Keratinocyte (primary cell): ENCODE results near the gene SRP68. TPM values are rescaled to one million over a fixed set of nuclear protein-coding genes. Genes with fewer than 3 reads are reported as not detected.

Experiments used
- DNase-seq: peaks from one replicate; pipeline ENCODE4 v3.0.0-alpha.2; 2011; ENCODE audit warnings: low read depth, missing footprints, low spot score
- FAIRE-seq: peaks from 2 replicates; lab custom pipeline; 2011; peaks lifted over from hg19 to GRCh38; lab: Jason Lieb, UNC
- H2AFZ ChIP-seq: 2 replicates; pipeline ENCODE4 v1.6.0; 2012; ENCODE audit warnings: low read length, control low read depth, inconsistent platforms; ENCODE audit not compliant: control insufficient read depth
- H3K27ac ChIP-seq: 2 replicates; pipeline ENCODE4 v1.5.1; 2011; ENCODE audit warnings: low read length; ENCODE audit not compliant: control insufficient read depth, insufficient read depth
- H3K27me3 ChIP-seq: 3 replicates; pipeline ENCODE4 v1.6.0; 2011; ENCODE audit warnings: low read length; ENCODE audit not compliant: control insufficient read depth, insufficient read depth; ENCODE audit errors: extremely low read depth
- H3K36me3 ChIP-seq, 2 experiments: 2 replicates in 1 of 2; 3 replicates in 1 of 2; pipeline ENCODE4 v1.5.1; 2011; ENCODE audit warnings: low read length in 2 of 2, mild to moderate bottlenecking in 1 of 2; ENCODE audit not compliant: control insufficient read depth in 2 of 2, insufficient read depth in 2 of 2; ENCODE audit errors: extremely low read depth in 1 of 2
- H3K4me1 ChIP-seq: 3 replicates; pipeline ENCODE4 v1.5.1; 2011; ENCODE audit warnings: low read length; ENCODE audit not compliant: control insufficient read depth, insufficient read depth; ENCODE audit errors: extremely low read depth
- H3K4me2 ChIP-seq: 3 replicates; pipeline ENCODE4 v1.6.0; 2011; ENCODE audit warnings: low read depth, low read length; ENCODE audit not compliant: control insufficient read depth, insufficient read depth; ENCODE audit errors: extremely low read depth
- H3K4me3 ChIP-seq, 3 experiments: fragments of 200-600 bp in 1 of 3; sonication (generic) in 1 of 3; 2 replicates in 2 of 3; 3 replicates in 1 of 3; pipeline ENCODE4 v1.5.1; 2011 to 2016; ENCODE audit warnings: low read length in 3 of 3, mild to moderate bottlenecking in 3 of 3, control low read depth in 2 of 3, inconsistent platforms in 1 of 3, low read depth in 1 of 3, mixed read lengths in 1 of 3, mixed run types in 1 of 3, moderate library complexity in 1 of 3; ENCODE audit not compliant: control insufficient read depth in 2 of 3, insufficient read depth in 2 of 3; ENCODE audit errors: extremely low read depth in 1 of 3
- H3K79me2 ChIP-seq: 2 replicates; pipeline ENCODE4 v1.6.0; 2012; ENCODE audit warnings: low read length; ENCODE audit not compliant: control insufficient read depth, insufficient read depth
- H3K9ac ChIP-seq: 3 replicates; pipeline ENCODE4 v1.6.0; 2011; ENCODE audit warnings: low read length; ENCODE audit not compliant: control insufficient read depth, insufficient read depth; ENCODE audit errors: extremely low read depth
- H3K9me1 ChIP-seq: 3 replicates; pipeline ENCODE4 v1.6.0; 2011; ENCODE audit warnings: low read length; ENCODE audit not compliant: control insufficient read depth, insufficient read depth; ENCODE audit errors: extremely low read depth
- H3K9me3 ChIP-seq: 2 replicates; pipeline ENCODE4 v1.5.1; 2012; ENCODE audit warnings: low read depth, low read length; ENCODE audit not compliant: control insufficient read depth
- H4K20me1 ChIP-seq: 3 replicates; pipeline ENCODE4 v1.6.0; 2011; ENCODE audit warnings: low read length; ENCODE audit not compliant: control insufficient read depth, insufficient read depth; ENCODE audit errors: extremely low read depth
- CTCF ChIP-seq, 3 experiments: IDR thresholded peaks in 1 of 3; conservative IDR thresholded peaks in 1 of 3; optimal IDR thresholded peaks in 1 of 3; 2 replicates in 2 of 3; 3 replicates in 1 of 3; pipeline versions ENCODE3 to v1.5.1; 2011; ENCODE audit warnings: low read length in 3 of 3, mild to moderate bottlenecking in 3 of 3, moderate library complexity in 2 of 3, control low read depth in 1 of 3, inconsistent platforms in 1 of 3; ENCODE audit not compliant: insufficient read depth in 2 of 3; ENCODE audit errors: extremely low read depth in 1 of 3
- EZH2 ChIP-seq: IDR thresholded peaks from one replicate; pipeline ENCODE4 v1.6.1; 2012; ENCODE audit warnings: inconsistent platforms, mild to moderate bottlenecking, low read length, moderate library complexity
- dilution Hi-C: fragments of 300-500 bp; cut with MboI; formaldehyde crosslinking; loops from one replicate; pipeline ENCODE4 v1.7.0; 2020; ENCODE audit warnings: low sequenced_read_pairs; ENCODE audit not compliant: extremely low pct_ligation_motif_present
- polyA plus RNA-seq, 5 experiments: library from polyadenylated mRNA; depleted of rRNA in 3 of 5; stranded (reverse) in 3 of 5; stranded (forward) in 1 of 5; unstranded in 1 of 5; fragments of >200 nt; gene quantifications; 1 replicate in 1 of 5; 2 replicates in 3 of 5; 3 replicates in 1 of 5; pipeline versions ENCODE4 v1.2.1 to v1.2.3, GENCODE V29; 2011 to 2012; ENCODE audit warnings: missing spikeins in 2 of 5, low read depth in 1 of 5, low replicate concordance in 1 of 5

Gene SRP68
- polyA plus RNA-seq, 1 donor (not counting 4 experiments of a cell fraction or from before 2014, with no cell fraction given): 81.3 TPM

GRCh38 chr17:76018801-76019200, 53.5 kb downstream of the SRP68 start:
- no peaks in the 10 kb centered on the region for H3K4me1 ChIP-seq
- DNase-seq (no peak), FAIRE-seq (no peak)
- H3K9me3 ChIP-seq: no peaks in the 10 kb centered on the region
- H3K36me3 ChIP-seq: peaks cover 14 to 32% of the 10 kb centered on the region in 2 experiments
- TF ChIP-seq EZH2: no peak
- no peak for TF ChIP-seq CTCF (optimal IDR thresholded peaks at IDR 0.05 in 1 of 3, IDR thresholded peaks at IDR 0.05 in 1 of 3, conservative IDR thresholded peaks at IDR 0.05 in 1 of 3; ENCODE audit: extremely low read depth in 1 of 3, insufficient read depth in 2 of 3, low read length in 3 of 3)
- peaks cover 8% of the 10 kb centered on the region for H4K20me1 ChIP-seq
- no peaks in the 10 kb centered on the region for H3K79me2 ChIP-seq
- H3K9me1 ChIP-seq: no peaks in the 10 kb centered on the region
- no peak overlapping the region for H2AFZ ChIP-seq
- H3K9ac ChIP-seq: no peak overlapping the region
- no peak overlapping the region for H3K4me3 ChIP-seq
- no peaks in the 10 kb centered on the region for H3K27me3 ChIP-seq
- dilution Hi-C loops: no loop called here
- no peak overlapping the region for H3K4me2 ChIP-seq
- H3K27ac ChIP-seq: no peak overlapping the region

- Histone ChIP-seq H3K79me2 (no peaks in the 10 kb centered on the region), H3K9me3 (no peaks in the 10 kb centered on the region), H3K4me1 (no peaks in the 10 kb centered on the region), H3K27me3 (no peaks in the 10 kb centered on the region), H3K9me1 (no peaks in the 10 kb centered on the region), H3K36me3 (peaks cover 16 to 31% of the 10 kb centered on the region in 2 experiments), H3K9ac (no peak overlapping the region), H3K4me3 (no peak overlapping the region), H3K4me2 (no peak overlapping the region), H2AFZ (no peak overlapping the region), H3K27ac (no peak overlapping the region), H4K20me1 (peaks cover 8% of the 10 kb centered on the region)
- FAIRE-seq: no peak
- TF ChIP-seq CTCF (optimal IDR thresholded peaks at IDR 0.05 in 1 of 3, IDR thresholded peaks at IDR 0.05 in 1 of 3, conservative IDR thresholded peaks at IDR 0.05 in 1 of 3; ENCODE audit: extremely low read depth in 1 of 3, insufficient read depth in 2 of 3, low read length in 3 of 3) (no peak), EZH2 (no peak)
- DNase-seq: no peak
- dilution Hi-C loops: no loop called here
Measured at GRCh38 chr17:76018340-76018680, 54.0 kb downstream of the SRP68 start.
